Measurements from ENCODE around the gene BICD2. TPM values are rescaled to one million over a fixed set of nuclear protein-coding genes. Genes with fewer than 3 reads are reported as not detected.
A peak's percentile ranks its signal among the peaks of the same experiment; 100 is the strongest.

Gene BICD2
- total and polyA plus RNA-seq, 2 of the 13 experiments (the other 11 are each of a cell fraction or from before 2014, with no cell fraction given): 5.1 to 17.4 TPM

DNA sequence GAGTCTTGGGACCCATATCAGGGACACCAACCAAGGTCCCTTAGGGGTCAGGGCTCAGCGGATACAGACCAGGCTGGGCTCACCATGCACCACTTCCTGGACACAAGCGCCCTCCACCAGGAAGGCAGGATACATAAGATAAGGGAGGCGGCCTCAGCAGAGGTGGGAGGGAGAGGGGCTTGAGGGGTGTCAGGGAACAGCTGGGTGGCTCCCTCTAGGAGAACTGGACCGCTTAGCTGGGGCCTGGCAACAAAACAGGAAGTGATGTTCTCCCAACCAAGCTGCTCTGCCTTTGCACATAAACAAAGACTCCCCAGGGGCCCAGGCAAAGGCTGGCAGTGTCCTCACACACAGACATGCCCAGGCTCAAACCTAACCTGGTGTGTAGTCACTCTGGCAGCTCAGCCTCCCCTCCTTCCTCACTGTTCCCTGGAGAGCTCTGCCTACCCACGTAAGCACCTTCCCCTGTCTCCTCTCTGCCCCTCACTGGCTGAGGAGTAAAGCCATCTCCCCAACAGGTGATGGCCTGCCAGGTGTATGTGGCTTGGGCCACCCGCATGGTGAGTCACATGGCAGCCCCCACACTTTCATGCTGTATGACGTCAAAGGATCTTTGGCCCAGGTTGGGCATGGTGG is 5.8 kb upstream of the BICD2 start (continued):
- TF ChIP-seq, protein P1, sequence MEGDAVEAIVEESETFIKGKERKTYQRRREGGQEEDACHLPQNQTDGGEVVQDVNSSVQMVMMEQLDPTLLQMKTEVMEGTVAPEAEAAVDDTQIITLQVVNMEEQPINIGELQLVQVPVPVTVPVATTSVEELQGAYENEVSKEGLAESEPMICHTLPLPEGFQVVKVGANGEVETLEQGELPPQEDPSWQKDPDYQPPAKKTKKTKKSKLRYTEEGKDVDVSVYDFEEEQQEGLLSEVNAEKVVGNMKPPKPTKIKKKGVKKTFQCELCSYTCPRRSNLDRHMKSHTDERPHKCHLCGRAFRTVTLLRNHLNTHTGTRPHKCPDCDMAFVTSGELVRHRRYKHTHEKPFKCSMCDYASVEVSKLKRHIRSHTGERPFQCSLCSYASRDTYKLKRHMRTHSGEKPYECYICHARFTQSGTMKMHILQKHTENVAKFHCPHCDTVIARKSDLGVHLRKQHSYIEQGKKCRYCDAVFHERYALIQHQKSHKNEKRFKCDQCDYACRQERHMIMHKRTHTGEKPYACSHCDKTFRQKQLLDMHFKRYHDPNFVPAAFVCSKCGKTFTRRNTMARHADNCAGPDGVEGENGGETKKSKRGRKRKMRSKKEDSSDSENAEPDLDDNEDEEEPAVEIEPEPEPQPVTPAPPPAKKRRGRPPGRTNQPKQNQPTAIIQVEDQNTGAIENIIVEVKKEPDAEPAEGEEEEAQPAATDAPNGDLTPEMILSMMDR (CRISPR knock-in tag; IDR thresholded peaks at IDR 0.05): peak; percentile 32
- TF ChIP-seq THAP11 (CRISPR knock-in tag; IDR thresholded peaks at IDR 0.05) (peak; percentile 26; the same call in 1 of the 2 replicates), ZNF253 (CRISPR knock-in tag; IDR thresholded peaks at IDR 0.05; ENCODE audit: borderline replicate concordance) (0 out of 2 replicates have a peak, but pooled peaks have one; percentile 49), TEAD3 (CRISPR knock-in tag; optimal IDR thresholded peaks at IDR 0.05; ENCODE audit: borderline replicate concordance) (peak; percentile 13), ZNF564 (CRISPR knock-in tag; IDR thresholded peaks at IDR 0.05) (no peak), ZBTB3 (CRISPR knock-in tag; IDR thresholded peaks at IDR 0.05; ENCODE audit: borderline replicate concordance, low read depth) (no peak), CEBPG (CRISPR knock-in tag; IDR thresholded peaks at IDR 0.05) (no peak), PCBP2 (optimal IDR thresholded peaks at IDR 0.05; ENCODE audit: low read depth, low read length, poor library complexity, severe bottlenecking) (no peak), ZNF430 (CRISPR knock-in tag; IDR thresholded peaks at IDR 0.05) (no peak), ZNF121 (CRISPR knock-in tag; IDR thresholded peaks at IDR 0.05) (0 out of 2 replicates have a peak, but pooled peaks have one; percentile 60), FOSL2 (CRISPR knock-in tag; IDR thresholded peaks at IDR 0.05) (0 out of 2 replicates have a peak, but pooled peaks have one; percentile 26), IRF2 (CRISPR knock-in tag; IDR thresholded peaks at IDR 0.05) (0 out of 2 replicates have a peak, but pooled peaks have one; percentile 27), FOXK1 (CRISPR knock-in tag; IDR thresholded peaks at IDR 0.05; ENCODE audit: borderline replicate concordance, low read depth) (peak; percentile 25; the same call in 1 of the 2 replicates), EZH2 (conservative IDR thresholded peaks at IDR 0.05; ENCODE audit: low read depth, low read length) (no peak), MED1 (CRISPR knock-in tag; IDR thresholded peaks at IDR 0.05) (no peak)
- TF ChIP-seq, protein P2, sequence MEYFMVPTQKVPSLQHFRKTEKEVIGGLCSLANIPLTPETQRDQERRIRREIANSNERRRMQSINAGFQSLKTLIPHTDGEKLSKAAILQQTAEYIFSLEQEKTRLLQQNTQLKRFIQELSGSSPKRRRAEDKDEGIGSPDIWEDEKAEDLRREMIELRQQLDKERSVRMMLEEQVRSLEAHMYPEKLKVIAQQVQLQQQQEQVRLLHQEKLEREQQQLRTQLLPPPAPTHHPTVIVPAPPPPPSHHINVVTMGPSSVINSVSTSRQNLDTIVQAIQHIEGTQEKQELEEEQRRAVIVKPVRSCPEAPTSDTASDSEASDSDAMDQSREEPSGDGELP (IDR thresholded peaks at IDR 0.05; ENCODE audit: borderline replicate concordance, low read depth): peak; percentile 45; the same call in 1 of the 2 replicates
- TF ChIP-seq, protein P3, sequence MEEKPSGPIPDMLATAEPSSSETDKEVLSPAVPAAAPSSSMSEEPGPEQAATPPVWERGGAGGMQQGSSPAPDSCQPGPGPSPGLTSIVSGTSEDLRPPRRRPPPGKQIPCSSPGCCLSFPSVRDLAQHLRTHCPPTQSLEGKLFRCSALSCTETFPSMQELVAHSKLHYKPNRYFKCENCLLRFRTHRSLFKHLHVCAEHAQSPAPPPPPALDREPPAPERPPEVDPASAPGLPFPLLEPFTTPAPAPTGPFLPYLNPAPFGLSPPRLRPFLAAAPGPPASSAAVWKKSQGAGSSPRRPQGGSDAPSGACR (CRISPR knock-in tag; IDR thresholded peaks at IDR 0.05): no peak

Measured in HepG2 (cell line).